Astrocyte of the cerebellum (primary cell): ENCODE data around the gene NHLH2.

Experiments used
- DNase-seq: peaks from one replicate; pipeline ENCODE4 v3.0.0-alpha.2; 2011; ENCODE audit warnings: low read depth
- H3K4me3 ChIP-seq: 2 replicates; pipeline ENCODE4 v1.5.1; 2011; ENCODE audit warnings: mild to moderate bottlenecking, low read depth, low read length, moderate library complexity
- CTCF ChIP-seq: IDR thresholded peaks from 2 replicates; pipeline ENCODE4 v1.5.1; 2012; ENCODE audit warnings: low read length, low read depth, moderate library complexity, mild to moderate bottlenecking; ENCODE audit errors: missing control alignments
- in situ Hi-C: cut with HindIII; loops from 2 replicates; pipeline ENCODE4 v1.10.0; 2017; ENCODE audit warnings: low sequenced_read_pairs

NHLH2 gene

GRCh38 chr1:115865704-115866380 is 24.9 kb upstream of the NHLH2 start:
- no peak for DNase-seq
- no peak overlapping the region for H3K4me3 ChIP-seq
- no peak for TF ChIP-seq CTCF
- in situ Hi-C loops: no loop called here

GRCh38 chr1:115862403-115862802 is 21.5 kb upstream of the NHLH2 start:
- no peak for TF ChIP-seq CTCF
- no peak for DNase-seq
- H3K4me3 ChIP-seq: no peak overlapping the region
- in situ Hi-C loops: no loop called here

DNA sequence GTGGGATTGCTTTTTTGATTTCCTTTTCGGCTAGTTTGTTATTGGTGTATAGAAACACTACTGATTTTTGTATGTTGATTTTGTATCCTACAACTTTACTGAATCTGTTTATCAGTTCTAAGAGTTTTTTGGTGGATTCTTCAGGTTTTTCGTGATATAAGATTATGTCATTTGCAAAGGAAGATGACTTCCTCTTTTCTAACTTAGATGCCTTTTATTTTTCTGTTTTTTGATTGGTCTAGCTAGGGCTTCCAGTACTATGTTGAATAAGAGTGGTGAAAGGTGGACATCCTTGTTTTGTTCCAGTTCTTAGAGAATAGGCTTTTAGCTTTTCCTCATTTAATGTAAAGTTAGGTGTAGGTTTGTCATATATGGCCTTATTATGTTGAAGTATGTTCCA is 13.1 kb upstream of the NHLH2 start:
- TF ChIP-seq CTCF: no peak
- H3K4me3 ChIP-seq: no peak overlapping the region
- in situ Hi-C loops: no loop called here
- no peak for DNase-seq

DNA sequence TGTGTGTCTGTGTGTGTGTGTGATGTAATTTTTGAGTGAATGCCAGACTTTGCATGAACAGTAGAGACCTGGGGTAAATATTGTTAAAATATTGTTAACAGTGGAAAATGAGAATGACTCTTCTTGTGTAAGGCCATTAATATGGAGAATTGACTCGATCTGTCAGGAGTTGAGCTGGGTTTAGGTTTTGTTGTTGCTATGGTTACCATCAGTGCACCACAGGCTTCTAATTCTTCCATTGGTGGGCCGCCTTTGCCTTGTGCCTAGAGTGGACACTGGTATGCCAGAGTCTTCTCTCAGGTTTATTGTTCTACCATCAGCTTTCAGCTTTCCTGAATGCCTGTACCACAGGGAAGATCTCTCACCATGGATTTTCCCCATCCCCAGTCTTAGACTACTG is 10.0 kb upstream of the NHLH2 start:
- no peak for DNase-seq
- no peak overlapping the region for H3K4me3 ChIP-seq
- no peak for TF ChIP-seq CTCF
- in situ Hi-C loops: no loop called here

DNA sequence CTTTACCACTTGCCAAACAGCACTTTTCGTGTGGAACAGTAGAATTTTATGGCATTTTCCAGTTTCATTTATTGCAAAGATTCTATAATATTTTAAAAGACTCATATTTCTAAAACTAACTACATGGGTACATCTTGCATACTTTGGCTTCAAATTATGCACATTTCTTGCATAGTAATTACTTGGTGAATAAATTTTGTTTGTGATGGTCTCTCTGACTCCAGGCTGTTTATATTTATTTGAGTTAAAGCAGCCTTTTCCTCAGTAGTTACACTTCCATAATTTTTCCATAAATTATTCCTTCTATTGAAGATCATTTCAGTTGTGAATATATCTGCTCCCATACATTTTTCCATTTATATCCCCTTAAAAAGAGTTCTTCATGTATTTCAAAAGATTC is 6.9 kb upstream of the NHLH2 start:
- DNase-seq: no peak
- no peak overlapping the region for H3K4me3 ChIP-seq
- no peak for TF ChIP-seq CTCF
- in situ Hi-C loops: no loop called here

DNA sequence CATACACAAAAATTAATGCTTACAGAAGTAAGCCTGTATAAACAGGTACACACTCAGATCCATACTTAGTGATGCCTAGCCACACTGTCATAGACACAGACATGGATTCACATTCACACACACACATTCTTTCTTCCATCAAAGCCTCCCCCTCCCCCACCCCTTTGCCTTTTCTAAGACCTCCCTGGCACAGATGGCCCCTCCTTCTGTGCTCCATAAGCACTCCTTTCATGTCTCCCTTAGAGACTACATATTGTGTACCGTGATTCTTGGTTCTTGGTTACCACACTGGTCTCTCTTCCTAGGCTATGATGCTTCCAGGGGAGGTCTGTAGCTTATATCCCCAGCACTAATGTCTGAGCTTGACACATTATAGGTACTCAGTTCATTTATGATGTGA is 2.0 kb upstream of the NHLH2 start:
- no peak overlapping the region for H3K4me3 ChIP-seq
- no peak for DNase-seq
- no peak for TF ChIP-seq CTCF
- in situ Hi-C loops: no loop called here
